HepG2 (cell line): ENCODE data around the gene BRSK2. TPM values are rescaled to one million over a fixed set of nuclear protein-coding genes. Genes with fewer than 3 reads are reported as not detected.

Experiments used
- ATAC-seq: fragments of 200-7000 bp; cut with Tn5 transposase; 3 replicates; pipeline ENCODE4 v1.9.1; 2020; ENCODE audit warnings: mild to moderate bottlenecking, moderate library complexity
- BruUV-seq: library from RNA; stranded (reverse); fragments of 400-500 nt; replicated peaks from 2 replicates; lab custom pipeline; 2021; lab: Mats Ljungman, UMichigan
- CTCF ChIA-PET: fragments of 300-600 bp; formaldehyde crosslinking; extraction: SDS; loops from one replicate; lab custom pipeline; 2021; ENCODE audit warnings: low total read pairs, inconsistent platforms, low intra/inter-chr PET ratio; lab: Yijun Ruan, JAX
- POLR2A ChIA-PET: fragments of 350-600 bp; sonication (Branson Sonifier 250); formaldehyde crosslinking; loops from one replicate; lab custom pipeline; 2020; ENCODE audit warnings: antibody characterized with exemption, inconsistent platforms; lab: Yijun Ruan, JAX
- DNase-seq: peaks from one replicate; pipeline ENCODE4 v3.0.0-alpha.2; 2015; ENCODE audit warnings: low spot score
- FAIRE-seq: peaks from 3 replicates; lab custom pipeline; 2011; peaks lifted over from hg19 to GRCh38; lab: Jason Lieb, UNC
- H2AFZ ChIP-seq: one replicate; pipeline ENCODE4 v1.6.1; 2011; ENCODE audit warnings: low read length, inconsistent platforms
- H3K27ac ChIP-seq: fragments of 300-600 bp; 3 replicates; pipeline ENCODE4 v1.8.0; 2011; ENCODE audit warnings: mixed run types, mild to moderate bottlenecking, mixed read lengths, low read length, inconsistent platforms; ENCODE audit not compliant: insufficient read depth; ENCODE audit errors: extremely low read length
- H3K27me3 ChIP-seq, 2 experiments: fragments of 200-600 bp in 1 of 2; 2 replicates in 1 of 2; 3 replicates in 1 of 2; pipeline versions ENCODE4 v1.6.0 to v1.8.0; 2011; ENCODE audit warnings: low read length in 2 of 2, mild to moderate bottlenecking in 2 of 2, moderate library complexity in 2 of 2, inconsistent platforms in 1 of 2; ENCODE audit not compliant: insufficient read depth in 2 of 2, control insufficient read depth in 1 of 2
- H3K36me3 ChIP-seq, 2 experiments: fragments of 200-600 bp in 1 of 2; replicated peaks in 1 of 2; 2 replicates in 1 of 2; 3 replicates in 1 of 2; pipeline versions ENCODE4 v1.5.1 to v1.8.0; 2011; ENCODE audit warnings: low read length in 2 of 2, inconsistent platforms in 1 of 2; ENCODE audit not compliant: insufficient read depth in 2 of 2, control insufficient read depth in 1 of 2
- H3K4me1 ChIP-seq: 2 replicates; pipeline ENCODE4 v1.5.1; 2012; ENCODE audit warnings: low read length, inconsistent platforms; ENCODE audit not compliant: insufficient read depth
- H3K4me2 ChIP-seq: 2 replicates; pipeline ENCODE4 v1.6.0; 2011; ENCODE audit warnings: low read depth, low read length, inconsistent platforms
- H3K4me3 ChIP-seq, 3 experiments: fragments of 200-600 bp in 1 of 3; sonication (generic), shearing (Covaris generic) in 1 of 3; replicated peaks in 1 of 3; 2 replicates each; pipeline ENCODE4 v1.5.1; 2011 to 2016; ENCODE audit warnings: low read length in 3 of 3, inconsistent platforms in 2 of 3, low read depth in 2 of 3, mild to moderate bottlenecking in 2 of 3, control low read depth in 1 of 3, mixed read lengths in 1 of 3; ENCODE audit not compliant: insufficient read depth in 1 of 3
- H3K79me2 ChIP-seq: one replicate; pipeline ENCODE4 v1.6.1; 2011; ENCODE audit warnings: low read length, inconsistent platforms; ENCODE audit not compliant: insufficient read depth
- H3K9ac ChIP-seq: 2 replicates; pipeline ENCODE4 v1.6.0; 2011; ENCODE audit warnings: mild to moderate bottlenecking, low read depth, low read length, inconsistent platforms; ENCODE audit not compliant: insufficient read depth
- H3K9me3 ChIP-seq: 2 replicates; pipeline ENCODE4 v1.5.1; 2012; ENCODE audit warnings: mild to moderate bottlenecking, low read length
- H4K20me1 ChIP-seq: 2 replicates; pipeline ENCODE4 v1.6.0; 2011; ENCODE audit warnings: inconsistent platforms, mild to moderate bottlenecking, low read length, moderate library complexity; ENCODE audit not compliant: insufficient read depth
- CTCF ChIP-seq: sonication (generic); formaldehyde crosslinking; IDR thresholded peaks from 2 replicates; pipeline ENCODE4 v1.5.0; 2020; ENCODE audit warnings: mild to moderate bottlenecking, missing genetic modification reagents, moderate library complexity
- EZH2 ChIP-seq: conservative IDR thresholded peaks from 2 replicates; pipeline ENCODE4 v1.6.1; 2012; ENCODE audit warnings: mild to moderate bottlenecking, low read depth, low read length, moderate library complexity
- KDM5B ChIP-seq: sonication (generic); formaldehyde crosslinking; IDR thresholded peaks from 2 replicates; pipeline ENCODE4 v1.4.0; 2020; ENCODE audit warnings: missing genetic modification reagents, mild to moderate bottlenecking, borderline replicate concordance
- NONO ChIP-seq, 2 experiments: fragments of 450-650 bp in 1 of 2; sonication (generic) in 1 of 2; formaldehyde crosslinking in 1 of 2; IDR thresholded peaks in 1 of 2; conservative IDR thresholded peaks in 1 of 2; 2 replicates each; pipeline versions ENCODE4 v1.6.1 to v1.8.0; 2017 to 2022; ENCODE audit warnings: mild to moderate bottlenecking in 1 of 2, missing genetic modification reagents in 1 of 2, moderate library complexity in 1 of 2
- PHF21A ChIP-seq: sonication (generic); formaldehyde crosslinking; IDR thresholded peaks from 2 replicates; pipeline ENCODE4 v1.5.0; 2020; ENCODE audit warnings: mild to moderate bottlenecking, missing genetic modification reagents
- ZNF160 ChIP-seq: sonication (generic); formaldehyde crosslinking; IDR thresholded peaks from 2 replicates; pipeline ENCODE4 v1.8.0; 2022; ENCODE audit warnings: mild to moderate bottlenecking, inconsistent platforms, missing genetic modification reagents
- ZNF441 ChIP-seq: sonication (generic); formaldehyde crosslinking; IDR thresholded peaks from 2 replicates; pipeline ENCODE4 v1.7.0; 2021; ENCODE audit warnings: missing genetic modification reagents, borderline replicate concordance
- ZNF501 ChIP-seq: sonication (generic); formaldehyde crosslinking; IDR thresholded peaks from 2 replicates; pipeline ENCODE4 v1.5.1; 2020; ENCODE audit warnings: mild to moderate bottlenecking, moderate library complexity, missing genetic modification reagents
- ZSCAN25 ChIP-seq: sonication (generic); formaldehyde crosslinking; IDR thresholded peaks from 2 replicates; pipeline ENCODE4 v1.8.0; 2022; ENCODE audit warnings: mild to moderate bottlenecking, missing genetic modification reagents
- WGBS: methylation state at CpG from one replicate; pipeline ENCODE4 v1.1.6; 2017; ENCODE audit warnings: low lambda C conversion rate; 5-methylcytosine and 5-hydroxymethylcytosine counted together
- in situ Hi-C: cut with HindIII; loops from 2 replicates; pipeline ENCODE4 v1.10.0; 2017; ENCODE audit warnings: low pct_unique_long_range_greater_than_20kb; ENCODE audit not compliant: extremely low pct_ligation_motif_present
- intact Hi-C: fragments of 100-400 bp; cut with micrococcal nuclease; formaldehyde crosslinking; loops from one replicate; pipeline ENCODE4 v1.10.0; 2022; ENCODE audit not compliant: unreplicated experiment
- polyA plus RNA-seq, 8 experiments: library from polyadenylated mRNA; depleted of rRNA in 3 of 8; stranded (reverse) in 7 of 8; unstranded in 1 of 8; fragments of >200 nt; fragmentation: Illumina TruSeq in 4 of 8; extraction: Trizol in 4 of 8; gene quantifications; 2 replicates each; pipeline versions ENCODE4 v1.2.1 to v1.2.3, GENCODE V29; 2011 to 2016; ENCODE audit warnings: low read depth in 4 of 8, missing spikeins in 1 of 8, mixed read lengths in 1 of 8; ENCODE audit not compliant: insufficient read depth in 1 of 8
- total RNA-seq, 5 experiments: library from RNA; depleted of rRNA; stranded (reverse); fragments of >200 nt; fragmentation: Illumina TruSeq; extraction: Trizol; gene quantifications; 2 replicates each; pipeline ENCODE4 v1.2.3, GENCODE V29; 2016; ENCODE audit warnings: low read depth in 1 of 5
- TF ChIP-seq, protein P1 (sequence below): sonication (generic); formaldehyde crosslinking; IDR thresholded peaks from 2 replicates; pipeline ENCODE4 v1.5.0; 2020; ENCODE audit warnings: missing genetic modification reagents, mild to moderate bottlenecking, borderline replicate concordance
- TF ChIP-seq, protein P2 (sequence below): sonication (generic); formaldehyde crosslinking; IDR thresholded peaks from 2 replicates; pipeline ENCODE4 v1.8.1; 2023; ENCODE audit warnings: missing genetic modification reagents, mild to moderate bottlenecking, borderline replicate concordance

BRSK2 gene
- total and polyA plus RNA-seq, 2 of the 13 experiments (the other 11 are each of a cell fraction or from before 2014, with no cell fraction given) = 0.74 to 1.1 TPM

GRCh38 chr11:1388763-1389102 is 1.0 kb upstream of the BRSK2 start:
- Histone ChIP-seq H3K4me3 (peak overlapping the region in 1 of 3 experiments; percentile 57; a peak in 1 of 6 replicates), H3K4me1 (peaks cover 12% of the 10 kb centered on the region), H4K20me1 (no peaks in the 10 kb centered on the region), H3K4me2 (no peak overlapping the region), H3K27me3 (peaks cover 6 to 44% of the 10 kb centered on the region in 2 experiments), H3K36me3 (no peaks in the 10 kb centered on the region), H3K9me3 (no peaks in the 10 kb centered on the region), H2AFZ (no peak overlapping the region), H3K27ac (no peak overlapping the region), H3K9ac (0 out of 2 replicates have a peak overlapping the region, but pooled peaks have one; percentile 8), H3K79me2 (no peaks in the 10 kb centered on the region)
- POLR2A ChIA-PET = no interaction called here
- 44% methylated on average over 5 of the region's 22 CpGs for WGBS
- BruUV-seq = no TSS peak
- peak; percentile 53; the same call in 1 of the 2 replicates for TF ChIP-seq EZH2
- no peak for TF ChIP-seq ZSCAN25
- TF ChIP-seq, protein P1, sequence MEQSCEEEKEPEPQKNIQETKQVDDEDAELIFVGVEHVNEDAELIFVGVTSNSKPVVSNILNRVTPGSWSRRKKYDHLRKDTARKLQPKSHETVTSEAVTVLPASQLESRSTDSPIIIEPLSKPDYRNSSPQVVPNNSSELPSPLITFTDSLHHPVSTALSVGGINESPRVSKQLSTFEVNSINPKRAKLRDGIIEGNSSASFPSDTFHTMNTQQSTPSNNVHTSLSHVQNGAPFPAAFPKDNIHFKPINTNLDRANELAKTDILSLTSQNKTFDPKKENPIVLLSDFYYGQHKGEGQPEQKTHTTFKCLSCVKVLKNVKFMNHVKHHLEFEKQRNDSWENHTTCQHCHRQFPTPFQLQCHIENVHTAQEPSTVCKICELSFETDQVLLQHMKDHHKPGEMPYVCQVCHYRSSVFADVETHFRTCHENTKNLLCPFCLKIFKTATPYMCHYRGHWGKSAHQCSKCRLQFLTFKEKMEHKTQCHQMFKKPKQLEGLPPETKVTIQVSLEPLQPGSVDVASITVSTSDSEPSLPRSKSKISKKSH (CRISPR knock-in tag) = no peak
- intact Hi-C loops = loop anchor here (10.0 kb wide), 1 partner anchor 84 kb away; the partner anchor contains the start of gene TOLLIP
- FAIRE-seq = no peak
- ATAC-seq = no peak
- no peak for DNase-seq
- in situ Hi-C loops = loop anchor here (10.0 kb wide), 1 partner anchor 94 kb away; no protein-coding TSS in a partner anchor
- CTCF ChIA-PET = no interaction called here

GRCh38 chr11:1389103-1389931 is 417 bp upstream of the BRSK2 start:
- Histone ChIP-seq H3K27ac (no peak overlapping the region), H3K4me1 (peaks cover 12% of the 10 kb centered on the region), H3K27me3 (peaks cover 6 to 44% of the 10 kb centered on the region in 2 experiments), H3K36me3 (no peaks in the 10 kb centered on the region), H3K9me3 (no peaks in the 10 kb centered on the region), H2AFZ (no peak overlapping the region), H3K9ac (peak overlapping the region; percentile 8; the same call in 1 of the 2 replicates), H3K79me2 (no peaks in the 10 kb centered on the region), H3K4me3 (peak overlapping the region; percentile 6 to 57 (median 29); a peak in 4 of 6 replicates), H4K20me1 (no peaks in the 10 kb centered on the region), H3K4me2 (peak overlapping the region; percentile 58)
- ATAC-seq = peak; percentile 97
- CTCF ChIA-PET = no interaction called here
- POLR2A ChIA-PET = interaction anchor here (1.0 kb wide), 1 partner anchor 127 kb away, joined by 3 read pairs; no protein-coding TSS in a partner anchor
- DNase-seq = peak; percentile 86
- WGBS = 50% methylated on average over 11 of the region's 92 CpGs
- intact Hi-C loops = loop anchor here (10.0 kb wide), 1 partner anchor 85 kb away; the partner anchor contains the start of gene TOLLIP
- FAIRE-seq = peak; percentile 61
- in situ Hi-C loops = loop anchor here (10.0 kb wide), 1 partner anchor 95 kb away; no protein-coding TSS in a partner anchor
- BruUV-seq = no TSS peak
- no peak for TF ChIP-seq NONO (IDR thresholded peaks at IDR 0.05)
- 0 out of 2 replicates have a peak, but pooled peaks have one; percentile 47 for TF ChIP-seq NONO (CRISPR knock-in tag; conservative IDR thresholded peaks at IDR 0.05)
- TF ChIP-seq KDM5B (CRISPR knock-in tag) = peak; percentile 71
- 0 out of 2 replicates have a peak, but pooled peaks have one; percentile 62 for TF ChIP-seq ZNF441
- TF ChIP-seq, protein P2, sequence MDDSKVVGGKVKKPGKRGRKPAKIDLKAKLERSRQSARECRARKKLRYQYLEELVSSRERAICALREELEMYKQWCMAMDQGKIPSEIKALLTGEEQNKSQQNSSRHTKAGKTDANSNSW (CRISPR knock-in tag) = 0 out of 2 replicates have a peak, but pooled peaks have one; percentile 59
- peak; percentile 57 for TF ChIP-seq CTCF (CRISPR knock-in tag)
- TF ChIP-seq ZNF501 (CRISPR knock-in tag) = peak; percentile 57; the same call in 1 of the 2 replicates
- peak; percentile 53 for TF ChIP-seq PHF21A (CRISPR knock-in tag)
- 0 out of 2 replicates have a peak, but pooled peaks have one; percentile 50 for TF ChIP-seq ZNF160 (CRISPR knock-in tag)
